ENCODE measurements around the gene REPIN1. TPM values are rescaled to one million over a fixed set of nuclear protein-coding genes. Genes with fewer than 3 reads are reported as not detected.

Gene REPIN1
- total and polyA plus RNA-seq, 2 donors = 25.2 to 76.7 TPM

- Histone ChIP-seq H3K27ac (ENCODE audit: low read depth) (no peak overlapping the region), H3K36me3 (ENCODE audit: insufficient read depth) (no peaks in the 10 kb centered on the region), H3K4me3 (ENCODE audit: low read depth, low read length) (no peak overlapping the region), H3K4me1 (ENCODE audit: insufficient read depth) (no peaks in the 10 kb centered on the region)
- 94% methylated on average over 19 of the region's 19 CpGs for WGBS
- DNase-seq (ENCODE audit: extremely low spot score) = no peak
Measured at GRCh38 chr7:150330211-150330885, 38.3 kb upstream of the REPIN1 start.

GRCh38 chr7:150332852-150333635 is 35.6 kb upstream of the REPIN1 start:
- Histone ChIP-seq H3K4me1 (ENCODE audit: insufficient read depth) (no peaks in the 10 kb centered on the region), H3K27ac (ENCODE audit: low read depth) (no peak overlapping the region), H3K4me3 (ENCODE audit: low read depth, low read length) (no peak overlapping the region), H3K36me3 (ENCODE audit: insufficient read depth) (no peaks in the 10 kb centered on the region)
- WGBS = 95% methylated on average over 18 of the region's 18 CpGs
- DNase-seq (ENCODE audit: extremely low spot score) = no peak

GRCh38 chr7:150333659-150334058 is 35.0 kb upstream of the REPIN1 start:
- WGBS = 94% methylated on average over 10 of the region's 10 CpGs
- H3K27ac ChIP-seq (ENCODE audit: low read depth) = no peak overlapping the region
- H3K4me1 ChIP-seq (ENCODE audit: insufficient read depth) = no peaks in the 10 kb centered on the region
- no peak overlapping the region for H3K4me3 ChIP-seq (ENCODE audit: low read depth, low read length)
- no peaks in the 10 kb centered on the region for H3K36me3 ChIP-seq (ENCODE audit: insufficient read depth)
- DNase-seq (ENCODE audit: extremely low spot score) = no peak

GRCh38 chr7:150334108-150334507 is 34.5 kb upstream of the REPIN1 start:
- WGBS = 87% methylated on average over 8 of the region's 8 CpGs
- DNase-seq (ENCODE audit: extremely low spot score) = no peak
- Histone ChIP-seq H3K27ac (ENCODE audit: low read depth) (no peak overlapping the region), H3K36me3 (ENCODE audit: insufficient read depth) (no peaks in the 10 kb centered on the region), H3K4me1 (ENCODE audit: insufficient read depth) (no peaks in the 10 kb centered on the region), H3K4me3 (ENCODE audit: low read depth, low read length) (no peak overlapping the region)

GRCh38 chr7:150335108-150335773 is 33.4 kb upstream of the REPIN1 start:
- no peaks in the 10 kb centered on the region for H3K36me3 ChIP-seq (ENCODE audit: insufficient read depth)
- no peak for DNase-seq (ENCODE audit: extremely low spot score)
- H3K4me3 ChIP-seq (ENCODE audit: low read depth, low read length) = no peak overlapping the region
- 25% methylated on average over 7 of the region's 7 CpGs for WGBS
- no peaks in the 10 kb centered on the region for H3K4me1 ChIP-seq (ENCODE audit: insufficient read depth)
- H3K27ac ChIP-seq (ENCODE audit: low read depth) = peak overlapping the region; percentile 76

- peak overlapping the region; percentile 76 for H3K27ac ChIP-seq (ENCODE audit: low read depth)
- no peaks in the 10 kb centered on the region for H3K4me1 ChIP-seq (ENCODE audit: insufficient read depth)
Measured at GRCh38 chr7:150335774-150336112, 32.9 kb upstream of the REPIN1 start.

GRCh38 chr7:150336746-150337145 is 31.9 kb upstream of the REPIN1 start:
- H3K27ac ChIP-seq (ENCODE audit: low read depth) = peak overlapping the region; percentile 3
- H3K4me1 ChIP-seq (ENCODE audit: insufficient read depth) = no peaks in the 10 kb centered on the region
- 90% methylated on average over 14 of the region's 14 CpGs for whole genome bisulfite sequencing
- no peak for DNase-seq (ENCODE audit: extremely low spot score)
- H3K4me3 ChIP-seq (ENCODE audit: low read depth, low read length) = no peak overlapping the region
- no peaks in the 10 kb centered on the region for H3K36me3 ChIP-seq (ENCODE audit: insufficient read depth)

More at GRCh38 chr7:150335774-150336112, 32.9 kb upstream of the REPIN1 start:
- 39% methylated on average over 6 of the region's 6 CpGs for WGBS
- DNase-seq (ENCODE audit: extremely low spot score) = no peak
- Histone ChIP-seq H3K4me3 (ENCODE audit: low read depth, low read length) (no peak overlapping the region), H3K36me3 (ENCODE audit: insufficient read depth) (no peaks in the 10 kb centered on the region)

- Histone ChIP-seq H3K27ac (ENCODE audit: low read depth) (peak overlapping the region; percentile 16), H3K36me3 (ENCODE audit: insufficient read depth) (no peaks in the 10 kb centered on the region), H3K4me1 (ENCODE audit: insufficient read depth) (no peaks in the 10 kb centered on the region), H3K4me3 (ENCODE audit: low read depth, low read length) (no peak overlapping the region)
- WGBS = 71% methylated on average over 18 of the region's 18 CpGs
- no peak for DNase-seq (ENCODE audit: extremely low spot score)
Measured at GRCh38 chr7:150337179-150337578, 31.4 kb upstream of the REPIN1 start.

GRCh38 chr7:150337659-150338081 is 31.0 kb upstream of the REPIN1 start:
- H3K4me1 ChIP-seq (ENCODE audit: insufficient read depth) = no peaks in the 10 kb centered on the region
- no peaks in the 10 kb centered on the region for H3K36me3 ChIP-seq (ENCODE audit: insufficient read depth)
- WGBS = 80% methylated on average over 6 of the region's 6 CpGs
- H3K4me3 ChIP-seq (ENCODE audit: low read depth, low read length) = no peak overlapping the region
- no peak for DNase-seq (ENCODE audit: extremely low spot score)
- H3K27ac ChIP-seq (ENCODE audit: low read depth) = peak overlapping the region; percentile 16

- DNase-seq (ENCODE audit: extremely low spot score) = no peak
- H3K4me3 ChIP-seq (ENCODE audit: low read depth, low read length) = no peak overlapping the region
- no peaks in the 10 kb centered on the region for H3K4me1 ChIP-seq (ENCODE audit: insufficient read depth)
- H3K36me3 ChIP-seq (ENCODE audit: insufficient read depth) = no peaks in the 10 kb centered on the region
- 84% methylated on average over 11 of the region's 11 CpGs for WGBS
- no peak overlapping the region for H3K27ac ChIP-seq (ENCODE audit: low read depth)
Measured at GRCh38 chr7:150338166-150338829, 30.3 kb upstream of the REPIN1 start.

- 55% methylated on average over 9 of the region's 9 CpGs for WGBS
- Histone ChIP-seq H3K27ac (ENCODE audit: low read depth) (no peak overlapping the region), H3K4me1 (ENCODE audit: insufficient read depth) (no peaks in the 10 kb centered on the region)
Measured at GRCh38 chr7:150339409-150339809, 29.2 kb upstream of the REPIN1 start.

GRCh38 chr7:150340024-150340749 is 28.4 kb upstream of the REPIN1 start:
- no peak for DNase-seq (ENCODE audit: extremely low spot score)
- Histone ChIP-seq H3K4me3 (ENCODE audit: low read depth, low read length) (peak overlapping the region; percentile 52), H3K4me1 (ENCODE audit: insufficient read depth) (no peaks in the 10 kb centered on the region), H3K27ac (ENCODE audit: low read depth) (no peak overlapping the region), H3K36me3 (ENCODE audit: insufficient read depth) (no peaks in the 10 kb centered on the region)
- 9% methylated on average over 39 of the region's 39 CpGs for WGBS

More at GRCh38 chr7:150339409-150339809, 29.2 kb upstream of the REPIN1 start:
- Histone ChIP-seq H3K4me3 (ENCODE audit: low read depth, low read length) (no peak overlapping the region), H3K36me3 (ENCODE audit: insufficient read depth) (no peaks in the 10 kb centered on the region)
- DNase-seq (ENCODE audit: extremely low spot score) = no peak

- DNase-seq (ENCODE audit: extremely low spot score) = no peak
- H3K4me1 ChIP-seq (ENCODE audit: insufficient read depth) = no peaks in the 10 kb centered on the region
- H3K27ac ChIP-seq (ENCODE audit: low read depth) = no peak overlapping the region
- H3K4me3 ChIP-seq (ENCODE audit: low read depth, low read length) = peak overlapping the region; percentile 52
- no peaks in the 10 kb centered on the region for H3K36me3 ChIP-seq (ENCODE audit: insufficient read depth)
- WGBS = 3% methylated on average over 29 of the region's 29 CpGs
Measured at GRCh38 chr7:150340875-150341262, 27.8 kb upstream of the REPIN1 start.

Data from urinary bladder (tissue), 4 donors.